Upper lobe of left lung (tissue), 4 donors: ENCODE measurements around the gene IL7R.
"Not testable (repeated sequence)": the region's sequence is repeated elsewhere in the genome, so short reads cannot be mapped to it uniquely, and the experiment has no call there.

Experiments
- CTCF ChIP-seq, 6 experiments: fragments of 450-650 bp in 4 of 6; fragments of 200-600 bp in 2 of 6; sonication (generic) in 2 of 6; IDR thresholded peaks; one replicate each; pipeline ENCODE4 v1.5.1; 2016 to 2019; ENCODE audit warnings: antibody characterized with exemption in 6 of 6
- EP300 ChIP-seq, 4 donors: sonication (generic); formaldehyde crosslinking; IDR thresholded peaks; one replicate each; pipeline ENCODE4 v1.5.1; 2017; ENCODE audit warnings: antibody characterized with exemption in 4 of 4, control low read depth in 2 of 4
- POLR2A ChIP-seq, 4 donors: fragments of 450-650 bp; IDR thresholded peaks; one replicate each; pipeline ENCODE4 v1.5.1; 2016 to 2017; ENCODE audit warnings: antibody characterized with exemption in 4 of 4, mild to moderate bottlenecking in 2 of 4
- POLR2AphosphoS5 ChIP-seq, 2 donors: sonication (generic); formaldehyde crosslinking; IDR thresholded peaks; one replicate each; pipeline ENCODE4 v1.5.1; 2017; ENCODE audit warnings: antibody characterized with exemption in 2 of 2

GRCh38 chr5:35845508-35845907, 11.2 kb upstream of the IL7R start:
- TF ChIP-seq CTCF, EP300, POLR2AphosphoS5, POLR2A (IDR thresholded peaks at IDR 0.05): not testable (repeated sequence)
